ENCODE measurements around the gene RRP1B.

GRCh38 chr21:43740497-43741156 lies 81.3 kb downstream of the RRP1B start:
- no peak for TF ChIP-seq POLR2A (IDR thresholded peaks at IDR 0.05; ENCODE audit: low read length)
- TF ChIP-seq GATA1 (IDR thresholded peaks at IDR 0.05; ENCODE audit: low read depth, low read length), result no peak
